ENCODE results near the gene TES.

TES gene

GRCh38 chr7:116213361-116214130, 3.2 kb downstream of the TES start:
- no peaks in the 10 kb centered on the region for H3K9me3 ChIP-seq (ENCODE audit: insufficient read depth, low read length)
- no peaks in the 10 kb centered on the region for H3K4me1 ChIP-seq (ENCODE audit: insufficient read depth, insufficient read length)
- H3K36me3 ChIP-seq (ENCODE audit: insufficient read depth, insufficient read length, low read length), result no peaks in the 10 kb centered on the region
- H3K4me3 ChIP-seq (ENCODE audit: insufficient read length, low read depth), result no peak overlapping the region
- H3K27me3 ChIP-seq (ENCODE audit: insufficient read depth, insufficient read length), result no peaks in the 10 kb centered on the region
- no peak for TF ChIP-seq ZNF274 (IDR thresholded peaks at IDR 0.05; ENCODE audit: low read depth, low read length)
- TF ChIP-seq SUZ12 (IDR thresholded peaks at IDR 0.05; ENCODE audit: extremely low read depth, insufficient read depth, insufficient read length), result no peak
- no peak for TF ChIP-seq YY1 (IDR thresholded peaks at IDR 0.05; ENCODE audit: insufficient read depth, insufficient read length)
- H3K9ac ChIP-seq (ENCODE audit: insufficient read length, low read depth), result no peak overlapping the region
- no peak for DNase-seq (ENCODE audit: low read depth, low spot score)

DNA sequence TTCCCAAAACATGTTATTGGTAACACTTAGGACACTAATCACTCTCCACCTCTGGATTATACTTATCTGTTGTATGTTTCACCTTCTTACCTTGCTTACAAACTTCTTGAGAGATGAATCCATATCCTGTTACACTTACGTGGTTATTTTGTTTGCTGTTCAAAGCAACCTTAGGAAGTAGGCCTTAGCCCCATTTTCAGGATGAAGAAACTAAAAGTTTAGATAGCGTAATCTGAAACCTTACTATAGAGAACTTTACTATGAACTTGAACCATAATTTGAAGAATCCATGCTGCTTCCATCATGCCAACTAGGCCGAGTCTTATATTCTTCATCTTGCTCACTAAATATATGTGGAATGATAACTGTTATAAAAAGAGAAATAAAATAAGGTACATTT, 4.6 kb downstream of the TES start:
- H3K9me3 ChIP-seq (ENCODE audit: insufficient read depth, low read length), result no peaks in the 10 kb centered on the region
- H3K4me1 ChIP-seq (ENCODE audit: insufficient read depth, insufficient read length), result no peaks in the 10 kb centered on the region
- DNase-seq (ENCODE audit: low read depth, low spot score), result no peak
- H3K36me3 ChIP-seq (ENCODE audit: insufficient read depth, insufficient read length, low read length), result no peaks in the 10 kb centered on the region
- no peak overlapping the region for H3K9ac ChIP-seq (ENCODE audit: insufficient read length, low read depth)
- no peaks in the 10 kb centered on the region for H3K27me3 ChIP-seq (ENCODE audit: insufficient read depth, insufficient read length)
- H3K4me3 ChIP-seq (ENCODE audit: insufficient read length, low read depth), result no peak overlapping the region
- TF ChIP-seq SUZ12 (IDR thresholded peaks at IDR 0.05; ENCODE audit: extremely low read depth, insufficient read depth, insufficient read length), result no peak
- TF ChIP-seq ZNF274 (IDR thresholded peaks at IDR 0.05; ENCODE audit: low read depth, low read length), result no peak
- no peak for TF ChIP-seq YY1 (IDR thresholded peaks at IDR 0.05; ENCODE audit: insufficient read depth, insufficient read length)

DNA sequence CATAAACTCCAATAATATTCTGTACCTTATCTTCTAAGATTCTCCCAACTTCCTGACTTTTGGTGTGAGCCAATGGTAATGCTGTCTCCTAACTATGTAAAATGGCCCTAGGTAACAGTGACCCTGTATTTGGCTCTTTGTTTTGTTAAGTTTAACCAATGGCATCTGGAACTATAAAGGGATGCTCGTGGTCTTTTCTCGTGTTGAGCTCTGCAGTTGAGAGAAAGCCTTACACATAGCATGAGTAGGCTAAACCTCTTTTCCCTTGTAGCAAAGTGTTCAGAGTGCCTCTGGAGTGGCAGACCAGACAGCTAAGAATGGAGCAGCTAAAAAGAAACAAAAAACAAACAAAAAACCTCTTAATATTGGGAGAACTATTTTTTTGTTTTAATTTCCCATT, 5.2 kb downstream of the TES start:
- H3K27me3 ChIP-seq (ENCODE audit: insufficient read depth, insufficient read length), result no peaks in the 10 kb centered on the region
- no peaks in the 10 kb centered on the region for H3K9me3 ChIP-seq (ENCODE audit: insufficient read depth, low read length)
- H3K36me3 ChIP-seq (ENCODE audit: insufficient read depth, insufficient read length, low read length), result no peaks in the 10 kb centered on the region
- H3K9ac ChIP-seq (ENCODE audit: insufficient read length, low read depth), result no peak overlapping the region
- DNase-seq (ENCODE audit: low read depth, low spot score), result no peak
- TF ChIP-seq ZNF274 (IDR thresholded peaks at IDR 0.05; ENCODE audit: low read depth, low read length), result no peak
- TF ChIP-seq SUZ12 (IDR thresholded peaks at IDR 0.05; ENCODE audit: extremely low read depth, insufficient read depth, insufficient read length), result no peak
- no peak for TF ChIP-seq YY1 (IDR thresholded peaks at IDR 0.05; ENCODE audit: insufficient read depth, insufficient read length)
- H3K4me3 ChIP-seq (ENCODE audit: insufficient read length, low read depth), result no peak overlapping the region
- no peaks in the 10 kb centered on the region for H3K4me1 ChIP-seq (ENCODE audit: insufficient read depth, insufficient read length)

- Histone ChIP-seq H3K9ac (ENCODE audit: insufficient read length, low read depth) (no peak overlapping the region), H3K27me3 (ENCODE audit: insufficient read depth, insufficient read length) (no peaks in the 10 kb centered on the region), H3K4me1 (ENCODE audit: insufficient read depth, insufficient read length) (no peaks in the 10 kb centered on the region), H3K36me3 (ENCODE audit: insufficient read depth, insufficient read length, low read length) (no peaks in the 10 kb centered on the region), H3K4me3 (ENCODE audit: insufficient read length, low read depth) (no peak overlapping the region), H3K9me3 (ENCODE audit: insufficient read depth, low read length) (no peaks in the 10 kb centered on the region)
- TF ChIP-seq SUZ12 (IDR thresholded peaks at IDR 0.05; ENCODE audit: extremely low read depth, insufficient read depth, insufficient read length) (no peak), YY1 (IDR thresholded peaks at IDR 0.05; ENCODE audit: insufficient read depth, insufficient read length) (no peak), ZNF274 (IDR thresholded peaks at IDR 0.05; ENCODE audit: low read depth, low read length) (no peak)
- DNase-seq (ENCODE audit: low read depth, low spot score), result no peak
These were observed 6.7 kb downstream of the TES start for GRCh38 chr7:116216956-116217571.

DNA sequence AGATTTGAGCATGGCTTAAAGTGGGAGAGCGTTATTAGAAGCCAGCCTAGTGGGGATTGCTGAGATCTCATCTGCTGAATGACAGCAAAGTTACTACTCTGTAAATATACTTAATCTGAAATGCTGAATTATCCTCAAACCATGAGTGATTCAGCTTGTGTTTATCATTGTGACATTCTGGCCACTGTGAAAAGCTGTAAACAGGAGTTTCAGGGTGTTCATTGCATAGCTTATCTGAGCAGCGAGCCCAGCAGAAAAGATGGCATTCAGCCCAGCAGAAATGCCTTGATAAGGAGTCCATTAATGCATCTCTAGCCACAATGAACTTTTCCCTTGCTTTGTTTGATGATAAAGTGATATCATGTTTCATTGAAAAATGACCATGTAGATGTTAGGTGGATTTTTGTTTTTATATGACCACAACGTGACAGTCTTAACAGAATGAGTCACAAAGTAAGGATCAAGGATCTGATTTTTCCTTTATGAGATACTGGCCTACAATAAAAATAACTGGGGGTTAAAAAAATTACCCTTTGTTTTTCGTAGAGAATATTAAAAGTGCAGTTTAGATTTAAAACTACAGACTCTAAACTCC, 7.8 kb downstream of the TES start:
- Histone ChIP-seq H3K36me3 (ENCODE audit: insufficient read depth, insufficient read length, low read length) (no peaks in the 10 kb centered on the region), H3K9me3 (ENCODE audit: insufficient read depth, low read length) (no peaks in the 10 kb centered on the region), H3K4me3 (ENCODE audit: insufficient read length, low read depth) (no peak overlapping the region), H3K27me3 (ENCODE audit: insufficient read depth, insufficient read length) (no peaks in the 10 kb centered on the region), H3K4me1 (ENCODE audit: insufficient read depth, insufficient read length) (no peaks in the 10 kb centered on the region), H3K9ac (ENCODE audit: insufficient read length, low read depth) (no peak overlapping the region)
- DNase-seq (ENCODE audit: low read depth, low spot score), result no peak
- TF ChIP-seq ZNF274 (IDR thresholded peaks at IDR 0.05; ENCODE audit: low read depth, low read length) (no peak), YY1 (IDR thresholded peaks at IDR 0.05; ENCODE audit: insufficient read depth, insufficient read length) (no peak)

DNA sequence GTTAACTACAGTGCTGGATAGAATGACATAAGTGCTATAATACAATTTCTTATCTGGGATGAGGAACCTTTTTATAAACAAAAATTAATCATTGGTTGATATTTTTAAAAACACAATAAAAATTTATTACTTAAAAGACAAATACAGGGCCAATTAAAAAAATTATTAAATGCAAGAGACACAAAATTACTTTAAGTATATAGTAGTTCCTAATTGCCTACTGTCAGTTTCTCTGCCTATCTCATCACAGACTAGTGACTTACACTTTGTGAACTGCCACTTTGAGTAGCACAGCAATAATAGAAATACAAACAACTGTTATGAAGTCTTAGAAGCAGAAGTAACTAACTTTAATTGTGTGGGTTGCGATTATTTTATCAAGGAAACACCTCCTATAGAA, 8.4 kb downstream of the TES start:
- no peaks in the 10 kb centered on the region for H3K36me3 ChIP-seq (ENCODE audit: insufficient read depth, insufficient read length, low read length)
- H3K9ac ChIP-seq (ENCODE audit: insufficient read length, low read depth), result no peak overlapping the region
- H3K4me1 ChIP-seq (ENCODE audit: insufficient read depth, insufficient read length), result no peaks in the 10 kb centered on the region
- DNase-seq (ENCODE audit: low read depth, low spot score), result no peak
- H3K4me3 ChIP-seq (ENCODE audit: insufficient read length, low read depth), result no peak overlapping the region
- no peak for TF ChIP-seq YY1 (IDR thresholded peaks at IDR 0.05; ENCODE audit: insufficient read depth, insufficient read length)
- TF ChIP-seq SUZ12 (IDR thresholded peaks at IDR 0.05; ENCODE audit: extremely low read depth, insufficient read depth, insufficient read length), result no peak
- no peak for TF ChIP-seq ZNF274 (IDR thresholded peaks at IDR 0.05; ENCODE audit: low read depth, low read length)
- H3K27me3 ChIP-seq (ENCODE audit: insufficient read depth, insufficient read length), result no peaks in the 10 kb centered on the region
- H3K9me3 ChIP-seq (ENCODE audit: insufficient read depth, low read length), result no peaks in the 10 kb centered on the region

GRCh38 chr7:116219288-116219687, 8.9 kb downstream of the TES start:
- TF ChIP-seq ZNF274 (IDR thresholded peaks at IDR 0.05; ENCODE audit: low read depth, low read length) (no peak), YY1 (IDR thresholded peaks at IDR 0.05; ENCODE audit: insufficient read depth, insufficient read length) (no peak), SUZ12 (IDR thresholded peaks at IDR 0.05; ENCODE audit: extremely low read depth, insufficient read depth, insufficient read length) (no peak)
- Histone ChIP-seq H3K27me3 (ENCODE audit: insufficient read depth, insufficient read length) (no peaks in the 10 kb centered on the region), H3K36me3 (ENCODE audit: insufficient read depth, insufficient read length, low read length) (no peaks in the 10 kb centered on the region), H3K4me1 (ENCODE audit: insufficient read depth, insufficient read length) (no peaks in the 10 kb centered on the region), H3K4me3 (ENCODE audit: insufficient read length, low read depth) (no peak overlapping the region), H3K9ac (ENCODE audit: insufficient read length, low read depth) (no peak overlapping the region), H3K9me3 (ENCODE audit: insufficient read depth, low read length) (no peaks in the 10 kb centered on the region)
- DNase-seq (ENCODE audit: low read depth, low spot score), result no peak

All from NT2/D1 (cell line).